HG02798 (cell line): ENCODE data around the gene ANGPTL3.
"Not testable (repeated sequence)": the region's sequence is repeated elsewhere in the genome, so short reads cannot be mapped to it uniquely, and the experiment has no call there.

Experiments
- ATAC-seq: cut with Tn5 transposase; IDR thresholded peaks from one replicate; pipeline ENCODE4 v1.9.1; 2021; ENCODE audit warnings: mild to moderate bottlenecking; ENCODE audit not compliant: unreplicated experiment, poor library complexity

ANGPTL3 gene

GRCh38 chr1:62597281-62597680 is at the start of gene ANGPTL3:
ANGPTL3 (plus strand) TSS chr1:62597520; CDS start chr1:62597567, 47 bp downstream.
- ATAC-seq = no peak

GRCh38 chr1:62561306-62561705 is 36.0 kb upstream of the ANGPTL3 start:
- no peak for ATAC-seq

- not testable (repeated sequence) for ATAC-seq
These were observed 30.1 kb upstream of the ANGPTL3 start for GRCh38 chr1:62567182-62567581.

- ATAC-seq = not testable (repeated sequence)
These were observed 29.4 kb upstream of the ANGPTL3 start for GRCh38 chr1:62567926-62568325.

GRCh38 chr1:62571517-62571916 is 25.8 kb upstream of the ANGPTL3 start:
- not testable (repeated sequence) for ATAC-seq

GRCh38 chr1:62572476-62572875 is 24.8 kb upstream of the ANGPTL3 start:
- ATAC-seq = no peak

- ATAC-seq = no peak
These were observed 23.6 kb upstream of the ANGPTL3 start for GRCh38 chr1:62573675-62574074.

- ATAC-seq = no peak
These were observed 11.7 kb upstream of the ANGPTL3 start for GRCh38 chr1:62585469-62586155.

- ATAC-seq = no peak
These were observed 9.3 kb upstream of the ANGPTL3 start for GRCh38 chr1:62588000-62588399.

- no peak for ATAC-seq
These were observed 8.0 kb upstream of the ANGPTL3 start for GRCh38 chr1:62589321-62589720.

GRCh38 chr1:62590255-62590969 is 6.9 kb upstream of the ANGPTL3 start:
- ATAC-seq = no peak

- no peak for ATAC-seq
These were observed 6.4 kb upstream of the ANGPTL3 start for GRCh38 chr1:62590970-62591368.

- no peak for ATAC-seq
These were observed 3.4 kb upstream of the ANGPTL3 start for GRCh38 chr1:62593825-62594394.

- ATAC-seq = no peak
These were observed 1.7 kb upstream of the ANGPTL3 start for GRCh38 chr1:62595647-62596046.

- no peak for ATAC-seq
These were observed 1.7 kb downstream of the ANGPTL3 start for GRCh38 chr1:62599044-62599443.

- no peak for ATAC-seq
These were observed 4.1 kb downstream of the ANGPTL3 start for GRCh38 chr1:62601457-62601856.

GRCh38 chr1:62608905-62609304 is 11.6 kb downstream of the ANGPTL3 start:
- ATAC-seq = no peak

- not testable (repeated sequence) for ATAC-seq
These were observed 13.3 kb downstream of the ANGPTL3 start for GRCh38 chr1:62610588-62610987.

GRCh38 chr1:62612770-62613169 is 15.4 kb downstream of the ANGPTL3 start:
- no peak for ATAC-seq

- peak; percentile 98 for ATAC-seq
These were observed 16.0 kb downstream of the ANGPTL3 start for GRCh38 chr1:62613325-62613727.

- ATAC-seq = no peak
These were observed 16.6 kb downstream of the ANGPTL3 start for GRCh38 chr1:62613890-62614289.
